Renal pelvis (tissue), 3 donors: Measurements from ENCODE around the gene BRD3OS. TPM values are rescaled to one million over a fixed set of nuclear protein-coding genes. Genes with fewer than 3 reads are reported as not detected.

ENCODE experiments used
- polyA plus RNA-seq, 3 donors: library from polyadenylated mRNA; unstranded; fragments of 120-200 nt; gene quantifications; one replicate each; pipeline ENCODE4 v1.2.1, GENCODE V29; 2013; ENCODE audit not compliant: insufficient read length in 3 of 3

Gene BRD3OS
- polyA plus RNA-seq, 3 donors = 21.8 to 26.4 (median 25.8) TPM

Other genes with a start within 250 kb of the BRD3OS start
- 10 to 100 TPM; 36.6 to 55.8 (median 37.4) TPM for gene VAV2, start 33.2 kb upstream of the BRD3OS start, polyA plus RNA-seq
- 10 to 100 TPM; 46.5 to 50.4 (median 49.0) TPM for gene BRD3, start 42.5 kb downstream of the BRD3OS start, polyA plus RNA-seq
- gene WDR5, start 110.6 kb downstream of the BRD3OS start, polyA plus RNA-seq = 10 to 100 TPM; 39.6 to 43.0 (median 42.5) TPM
- gene RNU6ATAC, start 139.1 kb downstream of the BRD3OS start, polyA plus RNA-seq = not detected